ENCODE results near the gene KIAA1549.

Gene KIAA1549

GRCh38 chr7:138852469-138852868 is 128.7 kb downstream of the KIAA1549 start:
- no peak for DNase-seq (ENCODE audit: low spot score)

- no peak for DNase-seq (ENCODE audit: low spot score)
Observed at GRCh38 chr7:138849701-138850100, 131.5 kb downstream of the KIAA1549 start.

- no peak for DNase-seq (ENCODE audit: low spot score)
Observed at GRCh38 chr7:138848056-138848980, 132.9 kb downstream of the KIAA1549 start.

- DNase-seq (ENCODE audit: low spot score), result no peak
Observed at GRCh38 chr7:138845711-138846110, 135.5 kb downstream of the KIAA1549 start.

GRCh38 chr7:138843632-138844580 is 137.3 kb downstream of the KIAA1549 start:
- no peak for DNase-seq (ENCODE audit: low spot score)

- DNase-seq (ENCODE audit: low spot score), result no peak
Observed at GRCh38 chr7:138842111-138842510, 139.1 kb downstream of the KIAA1549 start.

- no peak for DNase-seq (ENCODE audit: low spot score)
Observed at GRCh38 chr7:138838166-138838565, 143.0 kb downstream of the KIAA1549 start.

- DNase-seq (ENCODE audit: low spot score), result no peak
Observed at GRCh38 chr7:138837627-138838026, 143.6 kb downstream of the KIAA1549 start.

- DNase-seq (ENCODE audit: low spot score), result no peak
Observed at GRCh38 chr7:138835087-138835486, 146.1 kb downstream of the KIAA1549 start.

- DNase-seq (ENCODE audit: low spot score), result no peak
Observed at GRCh38 chr7:138834583-138834982, 146.6 kb downstream of the KIAA1549 start.

GRCh38 chr7:138833596-138833995 is 147.6 kb downstream of the KIAA1549 start:
- DNase-seq (ENCODE audit: low spot score), result no peak

GRCh38 chr7:138832966-138833365 is 148.2 kb downstream of the KIAA1549 start:
- DNase-seq (ENCODE audit: low spot score), result no peak

- DNase-seq (ENCODE audit: low spot score), result no peak
Observed at GRCh38 chr7:138829335-138829734, 151.9 kb downstream of the KIAA1549 start.

GRCh38 chr7:138828302-138828701 is 152.9 kb downstream of the KIAA1549 start:
- DNase-seq (ENCODE audit: low spot score), result no peak

- no peak for DNase-seq (ENCODE audit: low spot score)
Observed at GRCh38 chr7:138825049-138825721, 156.0 kb downstream of the KIAA1549 start.

GRCh38 chr7:138822867-138823535 is 158.2 kb downstream of the KIAA1549 start:
- DNase-seq (ENCODE audit: low spot score), result no peak

- no peak for DNase-seq (ENCODE audit: low spot score)
Observed at GRCh38 chr7:138821912-138822311, 159.3 kb downstream of the KIAA1549 start.

GRCh38 chr7:138819625-138820024 is 161.6 kb downstream of the KIAA1549 start:
- no peak for DNase-seq (ENCODE audit: low spot score)

- DNase-seq (ENCODE audit: low spot score), result no peak
Observed at GRCh38 chr7:138816650-138817049, 164.5 kb downstream of the KIAA1549 start.

GRCh38 chr7:138814816-138815332 is 166.3 kb downstream of the KIAA1549 start:
- no peak for DNase-seq (ENCODE audit: low spot score)

GRCh38 chr7:138813945-138814344 is 167.2 kb downstream of the KIAA1549 start:
- no peak for DNase-seq (ENCODE audit: low spot score)
